GM19328 (cell line): ENCODE data around the gene TRAIP.
"Not testable (repeated sequence)": the region's sequence is repeated elsewhere in the genome, so short reads cannot be mapped to it uniquely, and the experiment has no call there.

ENCODE experiments used
- ATAC-seq: cut with Tn5 transposase; IDR thresholded peaks from one replicate; pipeline ENCODE4 v1.9.1; 2021; ENCODE audit warnings: mild to moderate bottlenecking, moderate library complexity; ENCODE audit not compliant: unreplicated experiment

The TRAIP gene

GRCh38 chr3:49856181-49857005 lies at the start of gene TRAIP:
TRAIP (minus strand) TSS chr3:49856564; CDS start chr3:49856453, 111 bp downstream.
- peak; percentile 95 for ATAC-seq

- not testable (repeated sequence) for ATAC-seq
These were observed 48.1 kb upstream of the TRAIP start for GRCh38 chr3:49904448-49904847.

GRCh38 chr3:49903451-49904424 lies 47.4 kb upstream of the TRAIP start, which contains the start of gene MST1R:
MST1R (minus strand) TSS chr3:49903873; CDS start chr3:49903609, 264 bp downstream.
- ATAC-seq, result peak; percentile 57

GRCh38 chr3:49902511-49903345 lies 46.4 kb upstream of the TRAIP start:
- no peak for ATAC-seq

GRCh38 chr3:49901366-49902339 lies 45.3 kb upstream of the TRAIP start:
- ATAC-seq, result no peak

GRCh38 chr3:49900491-49901153 lies 44.3 kb upstream of the TRAIP start:
- no peak for ATAC-seq

GRCh38 chr3:49899815-49900214 lies 43.5 kb upstream of the TRAIP start:
- no peak for ATAC-seq

- no peak for ATAC-seq
These were observed 42.6 kb upstream of the TRAIP start for GRCh38 chr3:49898991-49899390.

GRCh38 chr3:49896345-49896744 lies 40.0 kb upstream of the TRAIP start:
- no peak for ATAC-seq

- no peak for ATAC-seq
These were observed 39.4 kb upstream of the TRAIP start for GRCh38 chr3:49895791-49896190.

GRCh38 chr3:49889296-49889695 lies 32.9 kb upstream of the TRAIP start:
- ATAC-seq, result no peak

GRCh38 chr3:49886922-49887265 lies 30.5 kb upstream of the TRAIP start:
- no peak for ATAC-seq

GRCh38 chr3:49883998-49884397 lies 27.6 kb upstream of the TRAIP start:
- ATAC-seq, result no peak

- ATAC-seq, result no peak
These were observed 25.8 kb upstream of the TRAIP start for GRCh38 chr3:49882166-49882565.

- no peak for ATAC-seq
These were observed 24.4 kb upstream of the TRAIP start for GRCh38 chr3:49880581-49881315.

GRCh38 chr3:49879721-49880120 lies 23.4 kb upstream of the TRAIP start:
- ATAC-seq, result no peak

GRCh38 chr3:49878686-49879085 lies 22.3 kb upstream of the TRAIP start:
- ATAC-seq, result no peak

- no peak for ATAC-seq
These were observed 21.4 kb upstream of the TRAIP start for GRCh38 chr3:49877716-49878115.
